Pulmonary artery endothelial cell (primary cell): ENCODE measurements around the gene HEG1. TPM values are rescaled to one million over a fixed set of nuclear protein-coding genes. Genes with fewer than 3 reads are reported as not detected.

Experiments used
- DNase-seq: peaks from one replicate; pipeline ENCODE4 v3.0.0-alpha.2; 2011; ENCODE audit warnings: low read depth, low spot score
- total RNA-seq: library from RNA; depleted of rRNA; stranded (reverse); fragments of >200 nt; gene quantifications from 2 replicates; pipeline ENCODE4 v1.2.3, GENCODE V29; 2014

HEG1 gene
- total RNA-seq, 1 donor from 2014 or later = 54.2 TPM

- no peak for DNase-seq
These were observed 3.8 kb downstream of the HEG1 start for GRCh38 chr3:125051715-125052581.

DNA sequence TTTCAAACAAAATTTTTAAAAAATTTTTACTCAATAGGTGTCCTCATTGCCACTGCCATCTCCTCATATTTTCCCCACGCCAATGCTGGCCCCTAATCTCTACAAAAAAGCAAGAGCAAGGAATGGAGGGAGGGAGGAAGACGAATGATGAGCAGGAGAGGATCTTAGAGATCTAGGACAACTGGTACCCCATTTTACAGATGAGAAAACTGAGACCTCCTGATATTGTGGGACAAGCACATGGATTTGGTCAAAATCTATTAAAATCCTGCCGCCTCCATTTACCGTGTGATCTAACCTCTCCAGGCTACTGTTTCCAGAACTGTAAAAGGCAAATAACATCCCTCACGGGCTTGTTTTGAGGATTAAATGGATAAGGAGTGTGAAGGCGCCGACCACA, 4.6 kb downstream of the HEG1 start:
- DNase-seq = no peak

DNA sequence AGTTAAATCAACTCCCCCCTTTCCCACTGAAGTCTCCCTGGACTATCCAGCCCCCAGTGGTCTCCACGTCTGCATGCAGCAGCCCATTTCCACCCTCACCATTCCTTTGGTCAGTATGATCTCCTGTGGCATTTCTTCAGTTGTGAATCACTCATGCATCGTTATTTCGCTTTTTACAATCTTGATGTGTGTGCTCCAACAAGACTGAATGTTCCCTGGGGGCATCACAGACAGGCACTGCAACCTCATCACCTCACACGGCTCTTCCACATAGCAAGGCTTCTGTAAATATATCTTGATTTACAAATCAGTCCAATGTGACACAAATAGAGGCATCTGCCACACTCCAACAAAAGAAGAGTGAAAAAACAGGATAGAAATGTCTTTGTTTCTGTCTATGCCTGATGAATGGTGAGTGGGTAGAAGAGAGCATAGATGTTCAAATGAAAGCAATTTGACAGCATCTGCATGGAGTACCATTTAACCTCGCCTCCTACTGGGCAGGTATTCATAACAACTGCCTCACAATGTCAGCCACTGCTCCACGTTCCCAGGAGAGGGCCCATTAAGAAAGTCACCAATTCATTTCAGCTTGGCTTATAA, 5.2 kb downstream of the HEG1 start:
- no peak for DNase-seq

GRCh38 chr3:125048282-125048681, 7.5 kb downstream of the HEG1 start:
- no peak for DNase-seq

GRCh38 chr3:125045965-125046364, 9.8 kb downstream of the HEG1 start:
- DNase-seq = no peak

- DNase-seq = no peak
These were observed 10.6 kb downstream of the HEG1 start for GRCh38 chr3:125045194-125045593.

- DNase-seq = no peak
These were observed 12.1 kb downstream of the HEG1 start for GRCh38 chr3:125043599-125044151.

DNA sequence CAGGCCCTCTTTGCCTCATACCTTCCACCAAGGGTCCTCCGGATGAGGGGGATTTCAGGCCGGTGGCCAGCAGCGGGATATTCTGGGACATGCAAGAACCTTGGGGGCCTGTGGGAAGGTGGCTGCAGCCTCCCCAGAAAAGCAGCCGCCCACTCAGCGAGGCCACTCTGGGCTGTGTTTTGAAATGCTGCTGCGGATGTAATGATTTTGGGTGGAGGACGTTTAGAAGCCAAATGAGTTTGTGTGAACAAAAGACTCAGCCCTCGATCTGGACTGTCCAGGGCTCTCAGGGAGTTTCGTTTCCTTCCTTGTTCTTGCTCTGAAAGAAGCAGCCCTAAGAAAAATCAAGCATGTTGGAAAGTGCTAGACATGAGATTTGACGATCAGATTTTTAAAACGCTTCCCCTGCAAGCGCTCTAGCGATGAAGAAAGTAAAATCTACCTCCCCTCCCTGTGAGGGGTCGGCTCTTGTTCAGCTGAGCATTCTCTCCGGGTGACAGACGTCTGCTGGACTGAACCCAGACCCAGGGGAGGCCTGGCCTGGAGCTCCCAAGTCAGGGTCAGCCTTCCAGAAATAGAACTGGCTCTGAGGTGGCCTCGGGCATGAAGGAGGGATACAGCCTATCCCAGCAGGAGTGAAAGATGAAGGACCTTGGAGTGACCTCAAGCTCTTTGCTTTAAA, 12.9 kb downstream of the HEG1 start:
- DNase-seq = no peak

GRCh38 chr3:125039131-125040100, 16.4 kb downstream of the HEG1 start:
- no peak for DNase-seq

GRCh38 chr3:125037498-125038150, 18.2 kb downstream of the HEG1 start:
- DNase-seq = no peak

- no peak for DNase-seq
These were observed 20.6 kb downstream of the HEG1 start for GRCh38 chr3:125035217-125035616.

DNA sequence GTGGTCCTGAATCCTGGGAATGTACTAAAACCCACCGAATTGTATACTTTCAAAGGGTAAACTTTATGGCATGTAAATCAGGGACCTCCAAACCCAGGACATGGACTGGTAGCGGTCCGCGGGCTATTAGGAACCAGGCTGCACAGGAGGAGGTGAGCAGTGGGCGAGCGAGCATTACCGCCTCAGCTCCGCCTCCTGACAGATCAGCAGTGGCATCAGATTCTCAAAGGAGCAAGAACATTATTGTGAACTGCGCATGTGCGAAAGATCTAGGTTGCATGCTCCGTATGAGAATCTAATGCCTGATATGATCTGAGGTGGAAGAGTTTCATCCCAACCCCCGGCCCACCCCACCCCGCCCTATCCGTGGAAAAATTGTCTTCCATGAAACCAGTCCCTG, 22.2 kb downstream of the HEG1 start:
- DNase-seq = no peak

- no peak for DNase-seq
These were observed 22.7 kb downstream of the HEG1 start for GRCh38 chr3:125033135-125033534.

DNA sequence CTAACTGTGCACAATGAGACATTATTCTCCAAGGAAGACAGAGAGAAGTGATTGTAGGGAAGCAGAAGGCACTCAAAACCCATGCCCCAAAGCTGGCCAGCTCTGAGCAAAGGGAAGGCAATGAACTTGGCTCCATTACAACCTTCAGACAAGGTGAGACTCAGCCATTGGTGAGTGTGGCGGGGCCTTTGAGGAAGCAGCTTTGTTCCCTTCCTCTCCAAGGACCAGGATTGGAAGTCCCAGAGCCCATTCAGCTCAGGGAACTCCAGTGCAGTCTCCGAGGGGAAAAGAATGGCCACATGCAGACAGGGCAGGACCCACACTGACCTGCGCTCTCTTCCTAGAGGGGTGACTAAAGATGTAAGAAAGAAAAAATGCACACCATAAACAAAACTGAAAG, 23.1 kb downstream of the HEG1 start:
- no peak for DNase-seq

GRCh38 chr3:125032100-125032643, 23.6 kb downstream of the HEG1 start:
- DNase-seq = no peak

DNA sequence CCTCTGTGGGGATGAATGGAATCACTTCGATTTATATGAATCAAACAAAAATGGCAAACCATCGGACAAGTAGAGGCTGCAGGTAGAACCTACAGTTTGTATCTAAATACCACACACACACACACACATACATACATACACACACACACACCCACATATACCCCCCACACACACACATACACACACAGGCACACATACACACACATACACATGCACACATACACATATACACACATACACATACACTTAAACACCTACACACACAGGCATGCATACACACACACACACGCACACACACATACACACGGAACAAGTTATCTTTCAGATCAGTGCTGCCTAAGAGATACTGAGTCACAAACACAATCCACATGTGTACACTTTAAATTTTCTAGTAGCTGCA, 24.3 kb downstream of the HEG1 start:
- no peak for DNase-seq

DNA sequence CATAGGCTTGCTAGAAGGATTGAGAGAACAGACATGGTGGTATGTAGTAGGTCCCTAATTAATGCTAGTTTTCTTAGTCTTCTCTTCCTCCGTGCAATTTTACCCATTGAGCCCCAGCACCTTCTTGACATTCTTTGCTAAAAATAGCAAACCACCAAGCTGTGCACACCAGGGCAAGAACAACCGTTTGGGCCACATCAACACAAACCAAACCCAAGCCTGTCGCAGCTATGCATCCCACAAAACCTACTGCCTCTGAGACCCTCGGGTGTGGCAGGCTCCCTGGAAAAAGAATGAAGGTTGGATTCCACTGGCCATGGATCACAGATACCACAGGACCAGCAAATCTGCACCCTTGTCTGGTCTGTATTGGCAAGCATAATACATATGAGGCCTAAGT, 27.1 kb downstream of the HEG1 start:
- no peak for DNase-seq

- DNase-seq = no peak
These were observed 30.2 kb downstream of the HEG1 start for GRCh38 chr3:125025642-125026041.

DNA sequence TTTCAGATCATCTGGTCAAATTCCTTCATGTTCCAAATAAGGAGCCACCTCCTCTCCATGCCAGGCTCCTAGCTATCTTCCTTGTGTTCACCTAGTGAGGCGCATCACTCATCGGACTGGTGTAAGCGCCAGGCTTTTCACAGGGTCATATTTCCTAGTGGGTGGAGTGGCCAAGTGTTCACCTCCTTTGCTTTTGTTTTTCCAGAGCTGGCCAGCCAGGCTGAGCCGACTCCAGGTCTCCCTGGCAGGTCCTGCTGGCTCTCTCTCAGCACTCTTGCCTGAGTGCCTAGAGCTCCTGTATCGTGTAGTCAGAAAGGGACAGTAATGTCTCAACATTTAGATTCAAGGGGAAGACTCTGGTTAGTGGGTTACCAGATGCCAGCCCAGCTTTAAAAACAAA, 31.0 kb downstream of the HEG1 start:
- DNase-seq = no peak
